Body of pancreas (tissue), 4 donors: Measurements from ENCODE around the gene PRRT1B. TPM values are rescaled to one million over a fixed set of nuclear protein-coding genes. Genes with fewer than 3 reads are reported as not detected.

Experiments
- ATAC-seq: fragments of 150-250 bp; one replicate; pipeline ENCODE4 v1.9.1; 2016
- DNase-seq, 4 donors: peaks; one replicate each; pipeline ENCODE4 v3.0.0-alpha.2; 2019
- H3K27ac ChIP-seq, 4 donors: fragments of 200-600 bp; sonication (generic); 1 replicate in 3 of 4; 2 replicates in 1 of 4; pipeline versions ENCODE4 v1.5.1 to v1.6.1; 2016 to 2019; ENCODE audit warnings: mild to moderate bottlenecking in 1 of 4, mixed read lengths in 1 of 4, moderate library complexity in 1 of 4
- H3K27me3 ChIP-seq, 2 donors: fragments of 200-600 bp; sonication (generic); one replicate each; pipeline ENCODE4 v1.6.0; 2016; ENCODE audit warnings: mild to moderate bottlenecking in 1 of 2
- H3K36me3 ChIP-seq, 2 donors: fragments of 200-600 bp; sonication (generic); replicated peaks in 1 of 2; 2 replicates each; pipeline ENCODE4 v1.5.1; 2016; ENCODE audit warnings: low read depth in 2 of 2; ENCODE audit not compliant: insufficient read depth in 1 of 2
- H3K4me1 ChIP-seq: fragments of 200-600 bp; sonication (generic); one replicate; pipeline ENCODE4 v1.6.0; 2016
- H3K4me3 ChIP-seq, 2 donors: fragments of 200-600 bp; sonication (generic); 1 replicate in 1 of 2; 2 replicates in 1 of 2; pipeline ENCODE4 v1.5.1; 2016 to 2019
- H3K9me3 ChIP-seq, 3 donors: fragments of 200-600 bp; sonication (generic); 1 replicate in 2 of 3; 2 replicates in 1 of 3; pipeline ENCODE4 v1.5.1; 2016
- POLR2A ChIP-seq, 3 donors: fragments of 450-650 bp; IDR thresholded peaks; one replicate each; pipeline ENCODE4 v1.6.1; 2016; ENCODE audit warnings: antibody characterized with exemption in 3 of 3, mild to moderate bottlenecking in 2 of 3
- WGBS, 2 donors: methylation state at CpG; one replicate each; pipeline ENCODE4 v1.1.5; 2017; 5-methylcytosine and 5-hydroxymethylcytosine counted together
- intact Hi-C: fragments of 100-400 bp; cut with DNase I; formaldehyde crosslinking; loops from one replicate; pipeline ENCODE4 v1.15.1; 2023
- total RNA-seq, 2 donors: library from RNA; depleted of rRNA; stranded (reverse); fragments of >200 nt; gene quantifications; one replicate each; pipeline ENCODE4 v1.1.0, GENCODE V29; 2016
- TF ChIP-seq, protein P1 (sequence below), 7 experiments: fragments of 450-650 bp in 4 of 7; fragments of 200-600 bp in 3 of 7; sonication (generic) in 3 of 7; IDR thresholded peaks; one replicate each; pipeline ENCODE4 v1.5.1; 2016 to 2019; ENCODE audit warnings: antibody characterized with exemption in 7 of 7

Gene PRRT1B
- total RNA-seq, 2 donors from 2014 or later = 0.33 to 0.78 TPM

DNA sequence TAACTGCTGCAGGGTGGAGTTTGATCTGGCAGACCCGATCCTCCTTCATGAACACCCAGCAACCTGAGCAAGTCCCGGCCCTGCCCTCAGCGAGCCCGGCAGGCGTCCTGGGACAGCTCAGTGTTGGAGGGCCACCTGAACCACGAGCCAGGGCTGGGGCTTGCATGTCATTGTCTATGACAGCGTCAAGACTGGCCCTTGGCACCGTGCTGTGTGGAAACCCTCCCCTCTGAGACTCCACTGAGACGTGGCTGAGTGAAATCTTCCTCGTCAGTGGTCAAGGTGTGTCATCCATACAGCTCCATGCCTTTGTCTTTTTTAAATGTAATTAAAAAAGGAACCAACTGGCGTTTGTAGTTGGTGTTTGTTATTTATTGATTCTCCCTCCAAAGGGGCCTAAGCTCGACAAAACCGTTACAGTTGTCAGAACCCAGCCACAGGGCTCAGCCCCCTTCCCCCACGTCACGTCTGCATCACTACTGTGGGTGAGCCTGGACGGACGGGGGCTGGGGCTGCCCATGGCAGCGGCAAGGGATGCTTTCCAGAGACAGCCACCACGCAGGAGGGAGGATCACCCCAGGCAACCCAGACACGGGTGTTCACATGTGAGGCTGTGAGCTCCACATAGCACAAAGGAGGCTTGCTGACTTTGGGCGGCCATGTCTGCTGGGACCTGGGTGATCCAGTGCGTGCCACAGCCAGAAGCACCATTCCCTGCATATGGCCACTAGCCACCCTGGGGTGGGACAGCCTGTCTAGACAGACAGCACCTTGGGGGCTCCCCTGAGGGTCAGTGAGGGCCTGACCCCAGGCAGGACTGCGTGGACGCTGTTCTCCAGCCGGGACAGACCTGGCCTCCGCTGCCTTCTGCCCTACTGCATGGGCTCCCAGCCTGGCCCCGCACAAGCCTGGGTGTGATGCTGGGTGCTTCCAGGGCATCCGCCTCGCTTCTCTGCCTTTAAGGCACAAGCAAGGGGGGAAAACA, 21.6 kb upstream of the PRRT1B start:
- WGBS, 2 donors = 78 to 82% methylated on average over 12 to 28 of the region's 29 CpGs
- intact Hi-C loops = no loop called here
- ATAC-seq = no peak

DNA sequence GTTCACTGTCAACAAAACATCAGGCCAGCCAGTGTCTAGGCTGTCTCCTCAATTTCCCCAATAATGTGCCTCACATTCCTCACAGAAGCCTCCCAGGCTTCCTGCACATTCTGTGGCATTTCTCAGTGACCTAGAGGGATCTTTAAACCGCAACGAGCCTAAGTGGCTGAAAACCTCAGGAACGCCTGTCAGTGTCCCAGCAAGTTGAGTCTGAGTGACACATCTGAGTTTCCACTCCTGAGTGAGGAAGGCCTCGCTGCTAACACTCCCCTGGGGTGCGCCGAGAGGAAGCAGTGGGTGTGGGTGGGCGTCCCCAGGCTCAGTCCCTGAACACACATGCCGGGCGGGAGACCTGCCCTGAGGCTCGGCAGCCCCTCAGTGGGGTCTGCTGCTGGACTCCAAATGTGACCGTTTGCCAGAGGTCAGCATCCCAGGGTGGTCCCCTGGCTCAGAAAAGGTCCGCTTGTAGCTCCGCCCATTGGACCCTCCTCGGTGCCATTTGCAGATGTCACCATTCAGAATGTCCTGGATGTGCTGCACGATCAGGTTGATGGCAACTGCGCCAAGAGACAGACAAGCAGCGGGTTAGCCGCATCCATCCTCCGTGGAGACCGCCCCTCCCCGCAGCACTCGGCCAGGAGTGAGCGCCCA, 20.5 kb upstream of the PRRT1B start:
- Histone ChIP-seq H3K9me3 (no peaks in the 10 kb centered on the region), H3K4me1 (peaks cover 4% of the 10 kb centered on the region), H3K27me3 (no peaks in the 10 kb centered on the region), H3K27ac (no peak overlapping the region), H3K4me3 (no peak overlapping the region), H3K36me3 (peaks cover 0 to 16% of the 10 kb centered on the region in 2 donors)
- TF ChIP-seq POLR2A (IDR thresholded peaks at IDR 0.05) = no peak
- TF ChIP-seq, protein P1, sequence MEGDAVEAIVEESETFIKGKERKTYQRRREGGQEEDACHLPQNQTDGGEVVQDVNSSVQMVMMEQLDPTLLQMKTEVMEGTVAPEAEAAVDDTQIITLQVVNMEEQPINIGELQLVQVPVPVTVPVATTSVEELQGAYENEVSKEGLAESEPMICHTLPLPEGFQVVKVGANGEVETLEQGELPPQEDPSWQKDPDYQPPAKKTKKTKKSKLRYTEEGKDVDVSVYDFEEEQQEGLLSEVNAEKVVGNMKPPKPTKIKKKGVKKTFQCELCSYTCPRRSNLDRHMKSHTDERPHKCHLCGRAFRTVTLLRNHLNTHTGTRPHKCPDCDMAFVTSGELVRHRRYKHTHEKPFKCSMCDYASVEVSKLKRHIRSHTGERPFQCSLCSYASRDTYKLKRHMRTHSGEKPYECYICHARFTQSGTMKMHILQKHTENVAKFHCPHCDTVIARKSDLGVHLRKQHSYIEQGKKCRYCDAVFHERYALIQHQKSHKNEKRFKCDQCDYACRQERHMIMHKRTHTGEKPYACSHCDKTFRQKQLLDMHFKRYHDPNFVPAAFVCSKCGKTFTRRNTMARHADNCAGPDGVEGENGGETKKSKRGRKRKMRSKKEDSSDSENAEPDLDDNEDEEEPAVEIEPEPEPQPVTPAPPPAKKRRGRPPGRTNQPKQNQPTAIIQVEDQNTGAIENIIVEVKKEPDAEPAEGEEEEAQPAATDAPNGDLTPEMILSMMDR (IDR thresholded peaks at IDR 0.05) = no peak
- WGBS, 2 donors = 87 to 93% methylated on average over 14 to 22 of the region's 23 CpGs
- intact Hi-C loops = no loop called here
- DNase-seq = no peak
- no peak for ATAC-seq

More for the DNA sequence above, 21.6 kb upstream of the PRRT1B start:
- H3K4me1 ChIP-seq = no peaks in the 10 kb centered on the region
- H3K27ac ChIP-seq = no peak overlapping the region
- H3K36me3 ChIP-seq = peaks cover 0 to 27% of the 10 kb centered on the region in 2 donors
- H3K9me3 ChIP-seq = no peaks in the 10 kb centered on the region
- no peak overlapping the region for H3K4me3 ChIP-seq
- DNase-seq = no peak
- H3K27me3 ChIP-seq = no peaks in the 10 kb centered on the region
- TF ChIP-seq POLR2A (IDR thresholded peaks at IDR 0.05) = no peak
- TF ChIP-seq, protein P1 (IDR thresholded peaks at IDR 0.05) = no peak

DNA sequence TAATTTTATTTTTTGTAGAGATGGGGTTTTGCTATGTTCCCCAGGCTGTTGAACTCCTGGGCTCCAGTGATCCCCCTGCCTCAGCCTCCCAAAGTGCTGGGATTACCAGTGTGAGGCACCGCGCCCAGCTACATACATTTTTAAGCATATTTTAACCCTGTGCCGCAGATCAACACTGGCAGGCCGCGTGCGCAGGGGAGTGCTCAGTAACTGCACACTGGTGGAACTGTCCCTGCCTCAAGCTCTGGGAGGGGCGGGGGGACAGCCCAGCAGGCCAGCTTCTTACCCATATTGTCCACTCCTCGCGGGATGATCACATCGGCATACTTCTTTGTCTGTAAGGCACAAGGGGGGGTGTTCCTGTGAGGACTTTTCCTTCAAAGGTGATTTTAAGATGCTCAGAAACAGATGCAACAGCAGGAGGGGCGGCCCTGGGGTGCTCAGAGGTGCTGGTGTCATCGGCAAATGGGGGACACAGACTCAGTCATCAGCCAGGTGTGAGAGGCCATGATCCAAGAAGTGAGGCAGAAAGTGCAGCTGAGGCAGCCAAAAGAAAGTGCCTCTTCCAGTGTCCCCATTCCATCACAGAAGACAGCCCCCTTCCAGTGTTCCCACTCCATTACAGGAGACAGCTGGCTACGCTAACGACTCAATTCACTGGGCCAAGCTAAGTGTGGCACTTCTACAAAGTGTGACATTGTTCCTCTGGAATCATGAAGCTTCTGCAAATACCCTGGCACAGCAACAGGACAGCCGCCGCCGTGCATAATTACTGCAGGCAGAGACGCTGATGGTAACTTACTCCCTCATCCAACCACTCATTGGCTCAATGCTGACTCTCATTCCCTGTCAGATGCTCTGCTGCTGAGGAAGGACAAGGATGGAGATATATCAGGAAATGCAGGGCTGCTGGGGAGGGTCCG, 19.4 kb upstream of the PRRT1B start:
- H3K36me3 ChIP-seq = peaks cover 0 to 12% of the 10 kb centered on the region in 2 donors
- intact Hi-C loops = no loop called here

DNA sequence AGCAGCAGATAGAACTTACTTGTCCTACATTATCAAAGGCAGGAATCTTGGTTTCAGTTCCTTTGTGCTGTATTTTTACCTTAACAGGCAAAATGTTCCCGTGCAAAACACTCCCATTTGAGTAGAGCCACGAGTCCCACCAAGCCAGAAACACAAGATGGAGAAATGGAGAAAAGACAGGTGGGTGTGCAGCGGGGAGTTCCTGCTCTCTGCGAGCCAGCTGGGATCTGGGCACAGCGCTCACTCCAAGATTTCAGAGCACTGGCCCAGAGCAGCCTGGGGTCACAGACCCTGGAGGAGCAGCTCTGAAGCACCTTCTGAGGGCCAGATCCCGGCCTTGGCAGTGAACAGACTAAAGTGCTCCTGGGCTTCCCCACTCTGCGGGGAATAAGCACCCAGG, 17.1 kb upstream of the PRRT1B start:
- H3K36me3 ChIP-seq = peaks cover 0 to 9% of the 10 kb centered on the region in 2 donors
- no peak overlapping the region for H3K27ac ChIP-seq
- DNase-seq (no peak), ATAC-seq (no peak)
- H3K9me3 ChIP-seq = no peaks in the 10 kb centered on the region
- 89 to 92% methylated on average over 7 of the region's 7 CpGs for WGBS, 2 donors
- TF ChIP-seq, protein P1 (IDR thresholded peaks at IDR 0.05) = no peak
- TF ChIP-seq POLR2A (IDR thresholded peaks at IDR 0.05) = no peak
- intact Hi-C loops = no loop called here
- peaks cover 16% of the 10 kb centered on the region for H3K4me1 ChIP-seq
- no peaks in the 10 kb centered on the region for H3K27me3 ChIP-seq
- H3K4me3 ChIP-seq = no peak overlapping the region

More for the DNA sequence above, 19.4 kb upstream of the PRRT1B start:
- Histone ChIP-seq H3K27ac (no peak overlapping the region), H3K4me1 (peaks cover 11% of the 10 kb centered on the region), H3K9me3 (no peaks in the 10 kb centered on the region), H3K27me3 (no peaks in the 10 kb centered on the region), H3K4me3 (no peak overlapping the region)
- DNase-seq (no peak), ATAC-seq (no peak)
- 87% methylated on average over 15 to 19 of the region's 19 CpGs for WGBS, 2 donors
- no peak for TF ChIP-seq POLR2A (IDR thresholded peaks at IDR 0.05)
- TF ChIP-seq, protein P1 (IDR thresholded peaks at IDR 0.05) = no peak
